K562 (cell line): ENCODE measurements around the gene CCDC183. TPM values are rescaled to one million over a fixed set of nuclear protein-coding genes. Genes with fewer than 3 reads are reported as not detected.

Experiments used
- CCNT2 ChIP-seq: IDR thresholded peaks from 2 replicates; pipeline ENCODE4 v1.6.1; 2011; ENCODE audit warnings: borderline replicate concordance, low read depth, mild to moderate bottlenecking, moderate library complexity, mixed read lengths, low read length; ENCODE audit not compliant: insufficient read length; ENCODE audit errors: extremely low read depth
- GTF2E2 ChIP-seq: fragments of 200-800 bp; sonication (Bioruptor generic); IDR thresholded peaks from 2 replicates; pipeline ENCODE4 v1.6.1; 2016; ENCODE audit warnings: missing genetic modification characterization, missing compliant biosample characterization
- HNRNPL ChIP-seq: fragments of 200-400 bp; formaldehyde crosslinking; IDR thresholded peaks from 2 replicates; pipeline ENCODE4 v1.6.1; 2017; ENCODE audit warnings: low read depth, mild to moderate bottlenecking, low read length
- RAD21 ChIP-seq, 2 experiments: fragments of 250-450 bp in 1 of 2; fragments of 450-650 bp in 1 of 2; sonication (Bioruptor Pico) in 1 of 2; formaldehyde crosslinking in 1 of 2; IDR thresholded peaks in 1 of 2; conservative IDR thresholded peaks in 1 of 2; 2 replicates each; pipeline versions ENCODE4 v1.4.0 to v1.8.0; 2020 to 2022; ENCODE audit warnings: mild to moderate bottlenecking in 2 of 2, moderate library complexity in 1 of 2
- RBBP5 ChIP-seq: fragments of 200-600 bp; sonication (generic); IDR thresholded peaks from 2 replicates; pipeline ENCODE4 v1.6.1; 2012; ENCODE audit warnings: borderline replicate concordance, mild to moderate bottlenecking, low read length, control low read depth, inconsistent platforms; ENCODE audit not compliant: insufficient read depth, poor library complexity, severe bottlenecking
- SNIP1 ChIP-seq: fragments of 450-650 bp; IDR thresholded peaks from 2 replicates; pipeline ENCODE4 v1.7.1; 2017; ENCODE audit warnings: low read depth, mild to moderate bottlenecking
- TRIM24 ChIP-seq, 2 experiments: fragments of 450-650 bp; IDR thresholded peaks; 2 replicates each; pipeline ENCODE4 v1.6.1; 2016
- ZBTB7A ChIP-seq: IDR thresholded peaks from 2 replicates; pipeline ENCODE4 v1.6.1; 2011; ENCODE audit warnings: low read depth, mild to moderate bottlenecking, low read length, moderate library complexity, borderline replicate concordance; ENCODE audit not compliant: control insufficient read depth
- ZNF12 ChIP-seq: sonication (generic); formaldehyde crosslinking; IDR thresholded peaks from 2 replicates; pipeline ENCODE4 v1.4.0; 2020; ENCODE audit warnings: mild to moderate bottlenecking, missing genetic modification reagents
- ZNF699 ChIP-seq: fragments of 250-450 bp; sonication (Bioruptor Pico); IDR thresholded peaks from 2 replicates; pipeline ENCODE4 v1.8.0; 2021; ENCODE audit warnings: mild to moderate bottlenecking, moderate library complexity; ENCODE audit not compliant: insufficient replicate concordance
- polyA plus RNA-seq, 8 experiments: library from polyadenylated mRNA; depleted of rRNA in 4 of 8; stranded (reverse) in 5 of 8; unstranded in 3 of 8; fragments of >200 nt; fragmentation: Nextera tagmentation in 2 of 8; fragmentation: Illumina TruSeq in 1 of 8; extraction: Ambion mirVana in 2 of 8; extraction: Trizol in 1 of 8; gene quantifications; 2 replicates each; pipeline versions ENCODE4 v1.2.1 to v1.2.3, GENCODE V29; 2011 to 2014; ENCODE audit warnings: inconsistent platforms in 1 of 8, missing spikeins in 1 of 8
- total RNA-seq, 7 experiments: library from RNA; depleted of rRNA in 6 of 7; stranded (reverse); fragments of >200 nt in 6 of 7; fragmentation: Illumina TruSeq in 2 of 7; extraction: Trizol in 2 of 7; gene quantifications; 2 replicates each; pipeline versions ENCODE4 v1.2.1 to v1.2.3, GENCODE V29; 2011 to 2021; ENCODE audit warnings: low replicate concordance in 1 of 7
- TF ChIP-seq, protein P1 (sequence below), 3 experiments: fragments of 200-800 bp in 1 of 3; sonication (Bioruptor generic) in 1 of 3; sonication (generic) in 1 of 3; formaldehyde crosslinking in 1 of 3; IDR thresholded peaks; 2 replicates each; pipeline versions ENCODE4 v1.6.1 to v1.8.0; 2016 to 2022; ENCODE audit warnings: mild to moderate bottlenecking in 2 of 3, missing compliant biosample characterization in 2 of 3, missing genetic modification characterization in 2 of 3, missing genetic modification reagents in 1 of 3
- TF ChIP-seq, protein P2 (sequence below): IDR thresholded peaks from 2 replicates; pipeline ENCODE4 v1.6.1; 2011; ENCODE audit warnings: borderline replicate concordance, low read depth, mild to moderate bottlenecking, moderate library complexity, low read length; ENCODE audit not compliant: insufficient read depth, poor library complexity, severe bottlenecking
- TF ChIP-seq, protein P3 (sequence below): fragments of 200-800 bp; sonication (Bioruptor generic); IDR thresholded peaks from 2 replicates; pipeline ENCODE4 v1.6.1; 2016; ENCODE audit warnings: missing genetic modification characterization, missing compliant biosample characterization

Gene CCDC183
- total and polyA plus RNA-seq, 9 of the 15 experiments (the other 6 are each of a cell fraction or from before 2014, with no cell fraction given) = 0.21 to 0.60 (median 0.29) TPM; not detected in 4

DNA sequence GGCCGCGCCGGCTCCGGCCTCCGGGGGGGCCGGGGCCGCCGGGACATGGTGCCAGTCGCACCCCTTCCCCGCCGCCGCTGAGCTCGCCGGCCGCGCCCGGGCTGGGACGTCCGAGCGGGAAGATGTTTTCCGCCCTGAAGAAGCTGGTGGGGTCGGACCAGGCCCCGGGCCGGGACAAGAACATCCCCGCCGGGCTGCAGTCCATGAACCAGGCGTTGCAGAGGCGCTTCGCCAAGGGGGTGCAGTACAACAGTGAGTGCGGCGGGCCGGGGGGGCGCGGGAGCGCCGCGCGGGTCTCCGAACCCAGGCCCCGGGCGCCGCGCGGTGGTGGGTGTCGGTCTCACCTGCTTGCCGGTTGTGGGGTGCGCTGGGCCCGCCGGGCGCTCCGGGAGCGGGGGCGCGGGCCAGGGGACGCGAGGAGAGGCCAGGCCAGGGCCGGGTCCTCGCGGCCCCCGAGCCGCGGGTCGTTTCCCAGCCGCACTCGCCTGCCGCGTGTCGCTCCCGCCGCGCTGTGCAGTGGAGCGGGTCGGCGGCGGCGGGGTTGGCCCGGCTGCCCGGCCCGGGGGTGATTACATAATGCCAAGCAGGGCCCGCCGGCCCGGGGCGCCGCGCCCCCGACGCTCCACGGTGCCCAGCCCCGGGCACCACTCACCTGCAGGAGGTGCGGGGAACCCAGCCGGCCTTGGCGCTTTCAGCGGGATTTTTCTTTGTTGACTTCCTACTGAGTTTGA is 12.1 kb downstream of the CCDC183 start (continued):
- TF ChIP-seq, protein P1, sequence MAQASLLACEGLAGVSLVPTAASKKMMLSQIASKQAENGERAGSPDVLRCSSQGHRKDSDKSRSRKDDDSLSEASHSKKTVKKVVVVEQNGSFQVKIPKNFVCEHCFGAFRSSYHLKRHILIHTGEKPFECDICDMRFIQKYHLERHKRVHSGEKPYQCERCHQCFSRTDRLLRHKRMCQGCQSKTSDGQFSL (CRISPR knock-in tag; IDR thresholded peaks at IDR 0.05) = peak; percentile 65; the same call in 1 of the 2 replicates
- TF ChIP-seq, protein P1 (tag; IDR thresholded peaks at IDR 0.05) = no peak
- TF ChIP-seq RAD21 (CRISPR knock-in tag; conservative IDR thresholded peaks at IDR 0.05 in 1 of 2, IDR thresholded peaks at IDR 0.05 in 1 of 2) (peak in 1 of 2 experiments; percentile 33; a peak in 1 of 4 replicates), HNRNPL (no peak), ZBTB7A (peak; percentile 85; the same call in 1 of the 2 replicates), RBBP5 (peak; percentile 93), ZNF12 (no peak), TRIM24 (IDR thresholded peaks at IDR 0.05) (no peak), SNIP1 (no peak), CCNT2 (peak; percentile 22), GTF2E2 (0 out of 2 replicates have a peak, but pooled peaks have one; percentile 8), ZNF699 (no peak)
- TF ChIP-seq, protein P2, sequence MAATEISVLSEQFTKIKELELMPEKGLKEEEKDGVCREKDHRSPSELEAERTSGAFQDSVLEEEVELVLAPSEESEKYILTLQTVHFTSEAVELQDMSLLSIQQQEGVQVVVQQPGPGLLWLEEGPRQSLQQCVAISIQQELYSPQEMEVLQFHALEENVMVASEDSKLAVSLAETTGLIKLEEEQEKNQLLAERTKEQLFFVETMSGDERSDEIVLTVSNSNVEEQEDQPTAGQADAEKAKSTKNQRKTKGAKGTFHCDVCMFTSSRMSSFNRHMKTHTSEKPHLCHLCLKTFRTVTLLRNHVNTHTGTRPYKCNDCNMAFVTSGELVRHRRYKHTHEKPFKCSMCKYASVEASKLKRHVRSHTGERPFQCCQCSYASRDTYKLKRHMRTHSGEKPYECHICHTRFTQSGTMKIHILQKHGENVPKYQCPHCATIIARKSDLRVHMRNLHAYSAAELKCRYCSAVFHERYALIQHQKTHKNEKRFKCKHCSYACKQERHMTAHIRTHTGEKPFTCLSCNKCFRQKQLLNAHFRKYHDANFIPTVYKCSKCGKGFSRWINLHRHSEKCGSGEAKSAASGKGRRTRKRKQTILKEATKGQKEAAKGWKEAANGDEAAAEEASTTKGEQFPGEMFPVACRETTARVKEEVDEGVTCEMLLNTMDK = no peak
- TF ChIP-seq, protein P3, sequence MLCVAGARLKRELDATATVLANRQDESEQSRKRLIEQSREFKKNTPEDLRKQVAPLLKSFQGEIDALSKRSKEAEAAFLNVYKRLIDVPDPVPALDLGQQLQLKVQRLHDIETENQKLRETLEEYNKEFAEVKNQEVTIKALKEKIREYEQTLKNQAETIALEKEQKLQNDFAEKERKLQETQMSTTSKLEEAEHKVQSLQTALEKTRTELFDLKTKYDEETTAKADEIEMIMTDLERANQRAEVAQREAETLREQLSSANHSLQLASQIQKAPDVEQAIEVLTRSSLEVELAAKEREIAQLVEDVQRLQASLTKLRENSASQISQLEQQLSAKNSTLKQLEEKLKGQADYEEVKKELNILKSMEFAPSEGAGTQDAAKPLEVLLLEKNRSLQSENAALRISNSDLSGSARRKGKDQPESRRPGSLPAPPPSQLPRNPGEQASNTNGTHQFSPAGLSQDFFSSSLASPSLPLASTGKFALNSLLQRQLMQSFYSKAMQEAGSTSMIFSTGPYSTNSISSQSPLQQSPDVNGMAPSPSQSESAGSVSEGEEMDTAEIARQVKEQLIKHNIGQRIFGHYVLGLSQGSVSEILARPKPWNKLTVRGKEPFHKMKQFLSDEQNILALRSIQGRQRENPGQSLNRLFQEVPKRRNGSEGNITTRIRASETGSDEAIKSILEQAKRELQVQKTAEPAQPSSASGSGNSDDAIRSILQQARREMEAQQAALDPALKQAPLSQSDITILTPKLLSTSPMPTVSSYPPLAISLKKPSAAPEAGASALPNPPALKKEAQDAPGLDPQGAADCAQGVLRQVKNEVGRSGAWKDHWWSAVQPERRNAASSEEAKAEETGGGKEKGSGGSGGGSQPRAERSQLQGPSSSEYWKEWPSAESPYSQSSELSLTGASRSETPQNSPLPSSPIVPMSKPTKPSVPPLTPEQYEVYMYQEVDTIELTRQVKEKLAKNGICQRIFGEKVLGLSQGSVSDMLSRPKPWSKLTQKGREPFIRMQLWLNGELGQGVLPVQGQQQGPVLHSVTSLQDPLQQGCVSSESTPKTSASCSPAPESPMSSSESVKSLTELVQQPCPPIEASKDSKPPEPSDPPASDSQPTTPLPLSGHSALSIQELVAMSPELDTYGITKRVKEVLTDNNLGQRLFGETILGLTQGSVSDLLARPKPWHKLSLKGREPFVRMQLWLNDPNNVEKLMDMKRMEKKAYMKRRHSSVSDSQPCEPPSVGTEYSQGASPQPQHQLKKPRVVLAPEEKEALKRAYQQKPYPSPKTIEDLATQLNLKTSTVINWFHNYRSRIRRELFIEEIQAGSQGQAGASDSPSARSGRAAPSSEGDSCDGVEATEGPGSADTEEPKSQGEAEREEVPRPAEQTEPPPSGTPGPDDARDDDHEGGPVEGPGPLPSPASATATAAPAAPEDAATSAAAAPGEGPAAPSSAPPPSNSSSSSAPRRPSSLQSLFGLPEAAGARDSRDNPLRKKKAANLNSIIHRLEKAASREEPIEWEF (CRISPR knock-in tag) = no peak
